IMR-90 (cell line): ENCODE data around the gene COL4A1. TPM values are rescaled to one million over a fixed set of nuclear protein-coding genes. Genes with fewer than 3 reads are reported as not detected.

Source experiments
- ATAC-seq: fragments of 200-7000 bp; cut with Tn5 transposase; 2 replicates; pipeline ENCODE4 v1.9.1; 2020; ENCODE audit warnings: low read depth, mild to moderate bottlenecking, moderate library complexity
- BruUV-seq: library from RNA; stranded (reverse); fragments of 400-500 nt; replicated peaks from 2 replicates; lab custom pipeline; 2021; lab: Mats Ljungman, UMichigan
- CTCF ChIA-PET: fragments of 300-600 bp; formaldehyde crosslinking; extraction: SDS; loops from one replicate; lab custom pipeline; 2021; ENCODE audit warnings: antibody characterized with exemption; lab: Yijun Ruan, JAX
- POLR2A ChIA-PET: fragments of 300-600 bp; sonication (Branson Sonifier 250); formaldehyde crosslinking; loops from one replicate; lab custom pipeline; 2022; ENCODE audit warnings: antibody characterized with exemption; ENCODE audit not compliant: unreplicated experiment; lab: Charles Lee
- DNase-seq: peaks from one replicate; pipeline ENCODE4 v3.0.0; 2013
- H2AFZ ChIP-seq: replicated peaks from 2 replicates; pipeline ENCODE3; 2013; ENCODE audit warnings: low read length, mild to moderate bottlenecking; ENCODE audit not compliant: poor library complexity
- H2AK5ac ChIP-seq: 2 replicates; pipeline ENCODE4 v1.6.1; 2013; ENCODE audit warnings: low read depth, low read length, inconsistent platforms
- H2AK9ac ChIP-seq: replicated peaks from 2 replicates; pipeline ENCODE3; 2013; ENCODE audit warnings: mild to moderate bottlenecking, low read depth, low read length, moderate library complexity; ENCODE audit not compliant: poor library complexity
- H2BK120ac ChIP-seq: 2 replicates; pipeline ENCODE4 v1.6.1; 2013; ENCODE audit warnings: low read depth, low read length, inconsistent platforms
- H2BK15ac ChIP-seq: 3 replicates; pipeline ENCODE4 v1.6.1; 2013; ENCODE audit warnings: low read depth, low read length, inconsistent platforms
- H2BK20ac ChIP-seq: 2 replicates; pipeline ENCODE4 v1.6.1; 2013; ENCODE audit warnings: low read depth, mild to moderate bottlenecking, inconsistent platforms, low read length, moderate library complexity
- H2BK5ac ChIP-seq: 2 replicates; pipeline ENCODE4 v1.6.1; 2013; ENCODE audit warnings: mild to moderate bottlenecking, low read depth, low read length, inconsistent platforms; ENCODE audit not compliant: poor library complexity, severe bottlenecking
- H3K14ac ChIP-seq: replicated peaks from 2 replicates; pipeline ENCODE4 v1.6.1; 2013; ENCODE audit warnings: low read depth, low read length, inconsistent platforms
- H3K18ac ChIP-seq: 2 replicates; pipeline ENCODE4 v1.6.1; 2013; ENCODE audit warnings: low read depth, low read length, control low read depth
- H3K23ac ChIP-seq: 2 replicates; pipeline ENCODE4 v1.6.1; 2013; ENCODE audit warnings: low read depth, low read length, inconsistent platforms
- H3K27ac ChIP-seq: 2 replicates; pipeline ENCODE4 v1.5.1; 2013; ENCODE audit warnings: mild to moderate bottlenecking, control low read depth, low read length; ENCODE audit not compliant: insufficient read depth
- H3K27me3 ChIP-seq: 2 replicates; pipeline ENCODE4 v1.6.1; 2013; ENCODE audit warnings: low read length; ENCODE audit not compliant: control insufficient read depth, insufficient read depth
- H3K36me3 ChIP-seq: 2 replicates; pipeline ENCODE4 v1.6.1; 2013; ENCODE audit warnings: low read length, mixed read lengths; ENCODE audit not compliant: control insufficient read depth, insufficient read depth
- H3K4ac ChIP-seq: 2 replicates; pipeline ENCODE4 v1.6.1; 2013; ENCODE audit warnings: low read depth, low read length, inconsistent platforms
- H3K4me1 ChIP-seq: 2 replicates; pipeline ENCODE4 v1.6.1; 2013; ENCODE audit warnings: low read length, mixed read lengths; ENCODE audit not compliant: control insufficient read depth, insufficient read depth
- H3K4me2 ChIP-seq: 2 replicates; pipeline ENCODE4 v1.6.1; 2013; ENCODE audit warnings: low read depth, mild to moderate bottlenecking, control low read depth, low read length, moderate library complexity
- H3K4me3 ChIP-seq: 2 replicates; pipeline ENCODE4 v1.5.1; 2013; ENCODE audit warnings: low read depth, mild to moderate bottlenecking, control low read depth, low read length, moderate library complexity; ENCODE audit not compliant: insufficient read depth
- H3K56ac ChIP-seq: 2 replicates; pipeline ENCODE4 v1.6.1; 2013; ENCODE audit warnings: low read length, inconsistent platforms; ENCODE audit not compliant: insufficient read depth; ENCODE audit errors: extremely low read depth
- H3K79me1 ChIP-seq, 2 experiments: 2 replicates each; pipeline ENCODE4 v1.6.1; 2013; ENCODE audit warnings: low read length in 2 of 2, inconsistent platforms in 1 of 2, low read depth in 1 of 2
- H3K9ac ChIP-seq: 2 replicates; pipeline ENCODE4 v1.6.1; 2013; ENCODE audit warnings: low read depth, low read length, control low read depth
- H3K9me1 ChIP-seq: 2 replicates; pipeline ENCODE4 v1.6.1; 2013; ENCODE audit warnings: low read length, inconsistent platforms; ENCODE audit not compliant: insufficient read depth
- H3K9me3 ChIP-seq: 2 replicates; pipeline ENCODE4 v1.6.1; 2013; ENCODE audit warnings: low read length; ENCODE audit not compliant: control insufficient read depth, insufficient read depth
- H4K20me1 ChIP-seq: 2 replicates; pipeline ENCODE4 v1.6.1; 2013; ENCODE audit warnings: low read length, inconsistent platforms; ENCODE audit not compliant: insufficient read depth
- H4K5ac ChIP-seq: 2 replicates; pipeline ENCODE4 v1.6.1; 2013; ENCODE audit warnings: mild to moderate bottlenecking, low read depth, low read length, control low read depth
- H4K8ac ChIP-seq, 2 experiments: 2 replicates each; pipeline ENCODE4 v1.6.1; 2013; ENCODE audit warnings: low read depth in 2 of 2, low read length in 2 of 2, control low read depth in 1 of 2, inconsistent platforms in 1 of 2
- H4K91ac ChIP-seq: 2 replicates; pipeline ENCODE4 v1.6.1; 2013; ENCODE audit warnings: low read depth, low read length, inconsistent platforms; ENCODE audit not compliant: insufficient read depth
- ELK1 ChIP-seq: fragments of 150-350 bp; IDR thresholded peaks from 2 replicates; pipeline ENCODE4 v1.6.1; 2016; ENCODE audit warnings: low read depth, mild to moderate bottlenecking, low read length, moderate library complexity, borderline replicate concordance
- FOS ChIP-seq: fragments of 150-350 bp; IDR thresholded peaks from 2 replicates; pipeline ENCODE4 v1.6.1; 2016; ENCODE audit warnings: low read depth, low read length
- NFE2L2 ChIP-seq: fragments of 150-350 bp; IDR thresholded peaks from 2 replicates; pipeline ENCODE4 v1.6.1; 2016; ENCODE audit warnings: low read depth, mild to moderate bottlenecking, low read length
- POLR2A ChIP-seq: IDR thresholded peaks from 2 replicates; pipeline ENCODE4 v1.6.1; 2012; ENCODE audit warnings: mild to moderate bottlenecking, low read depth, low read length
- RAD21 ChIP-seq: IDR thresholded peaks from 2 replicates; pipeline ENCODE4 v1.6.1; 2012; ENCODE audit warnings: low read length, improper control_type of control experiment
- RCOR1 ChIP-seq: IDR thresholded peaks from 2 replicates; pipeline ENCODE4 v1.6.1; 2012; ENCODE audit warnings: mild to moderate bottlenecking, low read length, improper control_type of control experiment; ENCODE audit not compliant: insufficient replicate concordance
- RFX5 ChIP-seq: IDR thresholded peaks from 2 replicates; pipeline ENCODE4 v1.8.0; 2012; ENCODE audit warnings: low read depth, mild to moderate bottlenecking, low read length, moderate library complexity
- USF2 ChIP-seq: fragments of 150-350 bp; IDR thresholded peaks from 2 replicates; pipeline ENCODE4 v1.6.1; 2017; ENCODE audit warnings: mild to moderate bottlenecking, antibody characterized with exemption, low read length, low read depth
- WGBS, 2 experiments: methylation state at CpG; one replicate each; pipeline versions ENCODE4 v1.1.5 to v1.1.7; 2013; ENCODE audit warnings: missing lambda C conversion rate in 2 of 2; ENCODE audit not compliant: insufficient read length in 1 of 2; ENCODE audit errors: extremely low coverage in 2 of 2; 5-methylcytosine and 5-hydroxymethylcytosine counted together
- dilution Hi-C: fragments of 300-500 bp; cut with HindIII; formaldehyde crosslinking; loops from one replicate; pipeline ENCODE4 v1.14.3; 2018; ENCODE audit warnings: low sequenced_read_pairs; ENCODE audit not compliant: unreplicated experiment
- in situ Hi-C: fragments of 300-500 bp; cut with MboI; formaldehyde crosslinking; loops from 3 replicates; pipeline ENCODE4 v1.14.3; 2019; ENCODE audit warnings: low sequenced_read_pairs, inconsistent platforms, mixed read lengths
- intact Hi-C: fragments of 100-400 bp; cut with micrococcal nuclease; formaldehyde crosslinking; loops from 2 replicates; pipeline ENCODE4 v1.10.0; 2022
- polyA plus RNA-seq, 3 experiments: library from polyadenylated mRNA; depleted of rRNA; stranded (reverse); fragments of >200 nt; gene quantifications; 2 replicates each; pipeline ENCODE4 v1.2.3, GENCODE V29; 2012; ENCODE audit warnings: low replicate concordance in 1 of 3
- total RNA-seq: library from RNA; depleted of rRNA; stranded (reverse); fragments of >200 nt; gene quantifications from 2 replicates; pipeline ENCODE4 v1.2.3, GENCODE V29; 2012

The COL4A1 gene
- total and polyA plus RNA-seq, 2 of the 4 experiments (the other 2 are of a cell fraction), result 230 to 337 TPM

- no peak overlapping the region for H3K14ac ChIP-seq
- DNase-seq (no peak), ATAC-seq (no peak)
- H2BK20ac ChIP-seq, result no peak overlapping the region
- no peak for TF ChIP-seq NFE2L2
- no peak for TF ChIP-seq ELK1
- TF ChIP-seq POLR2A, result no peak
- no peak for TF ChIP-seq RFX5
- TF ChIP-seq USF2, result no peak
- TF ChIP-seq RCOR1, result no peak
- TF ChIP-seq FOS, result no peak
- TF ChIP-seq RAD21, result no peak
- intact Hi-C loops, result no loop called here
- ChIA-PET POLR2A (no interaction called here), CTCF (no interaction called here)
- H3K4ac ChIP-seq, result no peak overlapping the region
- H3K79me1 ChIP-seq, result peaks cover 38 to 62% of the 10 kb centered on the region in 2 experiments
- peaks cover 24% of the 10 kb centered on the region for H3K9me1 ChIP-seq
- H3K36me3 ChIP-seq, result peaks cover 65% of the 10 kb centered on the region
- no peak overlapping the region for H2AFZ ChIP-seq
- dilution Hi-C loops, result no loop called here
- no peak overlapping the region for H3K18ac ChIP-seq
- H3K27me3 ChIP-seq, result no peaks in the 10 kb centered on the region
- H3K4me1 ChIP-seq, result peaks cover 6% of the 10 kb centered on the region
- H4K5ac ChIP-seq, result no peak overlapping the region
- no peak overlapping the region for H2BK15ac ChIP-seq
- H2BK5ac ChIP-seq, result no peak overlapping the region
- no peak overlapping the region for H3K27ac ChIP-seq
- 91% methylated on average over 1 of the region's 3 CpGs; no CpG with 5 or more reads in 1 of the 2 experiments for WGBS, 2 experiments
- no peak overlapping the region for H3K4me3 ChIP-seq
- no peak overlapping the region for H2BK120ac ChIP-seq
- H3K4me2 ChIP-seq, result no peak overlapping the region
- H3K9me3 ChIP-seq, result no peaks in the 10 kb centered on the region
- no TSS peak for BruUV-seq
- no peak overlapping the region for H3K23ac ChIP-seq
- H2AK9ac ChIP-seq, result no peak overlapping the region
- no peak overlapping the region for H2AK5ac ChIP-seq
- H3K9ac ChIP-seq, result no peak overlapping the region
- no peak overlapping the region for H4K8ac ChIP-seq
- 0 out of 2 replicates have a peak overlapping the region, but pooled peaks have one; percentile 10 for H4K91ac ChIP-seq
- no peak overlapping the region for H3K56ac ChIP-seq
- H4K20me1 ChIP-seq, result peaks cover 29% of the 10 kb centered on the region
- in situ Hi-C loops, result loop anchor here (10.0 kb wide), 1 partner anchor 224 kb away; no protein-coding TSS in a partner anchor
Measured at GRCh38 chr13:110210604-110210985, 96.4 kb downstream of the COL4A1 start.
